HEK293T (cell line): ENCODE measurements around the gene BSPRY.

Source experiments
- ARNT ChIP-seq: fragments of 450-650 bp; IDR thresholded peaks from 2 replicates; pipeline ENCODE4 v1.6.1; 2017; ENCODE audit warnings: mild to moderate bottlenecking
- BHLHE40 ChIP-seq: fragments of 450-650 bp; IDR thresholded peaks from 2 replicates; pipeline ENCODE4 v1.6.1; 2016; ENCODE audit warnings: mild to moderate bottlenecking, moderate library complexity, borderline replicate concordance
- ELF4 ChIP-seq: fragments of 450-650 bp; IDR thresholded peaks from 2 replicates; pipeline ENCODE4 v1.6.1; 2017; ENCODE audit warnings: antibody characterized with exemption
- FOXA1 ChIP-seq: fragments of 450-650 bp; IDR thresholded peaks from 2 replicates; pipeline ENCODE4 v1.6.1; 2016; ENCODE audit warnings: mild to moderate bottlenecking
- FOXK2 ChIP-seq: fragments of 450-650 bp; IDR thresholded peaks from 2 replicates; pipeline ENCODE4 v1.6.1; 2016; ENCODE audit warnings: mild to moderate bottlenecking
- FOXM1 ChIP-seq: fragments of 450-650 bp; IDR thresholded peaks from 2 replicates; pipeline ENCODE4 v1.6.1; 2017; ENCODE audit warnings: mild to moderate bottlenecking, borderline replicate concordance
- HDGF ChIP-seq: fragments of 450-650 bp; IDR thresholded peaks from 2 replicates; pipeline ENCODE4 v1.6.1; 2017; ENCODE audit warnings: antibody characterized with exemption, borderline replicate concordance
- L3MBTL2 ChIP-seq: fragments of 450-650 bp; conservative IDR thresholded peaks from 2 replicates; pipeline ENCODE4 v1.6.1; 2016; ENCODE audit warnings: mild to moderate bottlenecking
- SP1 ChIP-seq: fragments of 450-650 bp; IDR thresholded peaks from 2 replicates; pipeline ENCODE4 v1.6.1; 2017
- SUZ12 ChIP-seq: fragments of 450-650 bp; IDR thresholded peaks from 2 replicates; pipeline ENCODE4 v1.6.1; 2016; ENCODE audit warnings: mild to moderate bottlenecking
- TARDBP ChIP-seq: fragments of 450-650 bp; IDR thresholded peaks from 2 replicates; pipeline ENCODE4 v1.6.1; 2016
- ZNF384 ChIP-seq: fragments of 450-650 bp; IDR thresholded peaks from 2 replicates; pipeline ENCODE4 v1.6.1; 2016
- TF ChIP-seq, protein P1 (sequence below): fragments of 450-650 bp; IDR thresholded peaks from 2 replicates; pipeline ENCODE4 v1.6.1; 2016

DNA sequence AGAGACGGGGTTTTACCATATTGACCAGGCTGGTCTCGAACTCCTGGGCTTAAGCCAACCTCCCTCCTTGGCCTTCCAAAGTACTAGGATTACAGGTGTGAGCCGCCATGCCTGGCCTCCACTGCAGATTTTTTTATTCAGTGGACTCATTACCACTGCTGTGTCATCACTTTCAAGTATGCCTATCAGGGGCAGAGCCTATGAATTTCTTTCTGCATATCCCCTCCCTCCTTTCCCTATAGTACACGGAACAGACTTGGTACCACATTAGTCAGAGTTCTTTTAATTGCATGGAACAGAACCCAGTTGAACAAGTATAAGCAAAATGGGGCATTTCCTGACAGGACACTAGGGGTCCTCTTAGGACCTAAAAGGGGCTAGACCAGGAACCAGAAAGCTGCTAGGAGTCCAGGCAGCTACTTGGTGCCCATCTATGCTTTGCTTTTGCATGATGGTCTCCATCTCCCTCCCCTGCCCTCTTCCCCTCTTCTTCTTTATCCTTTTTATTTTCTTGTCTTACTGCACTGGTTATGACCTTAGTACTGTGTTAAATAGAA, 5.8 kb downstream of the BSPRY start:
- TF ChIP-seq SP1: no peak
- TF ChIP-seq ZNF384: no peak
- no peak for TF ChIP-seq TARDBP
- TF ChIP-seq BHLHE40: no peak
- no peak for TF ChIP-seq FOXK2
- no peak for TF ChIP-seq FOXM1
- TF ChIP-seq SUZ12: no peak
- TF ChIP-seq, protein P1, sequence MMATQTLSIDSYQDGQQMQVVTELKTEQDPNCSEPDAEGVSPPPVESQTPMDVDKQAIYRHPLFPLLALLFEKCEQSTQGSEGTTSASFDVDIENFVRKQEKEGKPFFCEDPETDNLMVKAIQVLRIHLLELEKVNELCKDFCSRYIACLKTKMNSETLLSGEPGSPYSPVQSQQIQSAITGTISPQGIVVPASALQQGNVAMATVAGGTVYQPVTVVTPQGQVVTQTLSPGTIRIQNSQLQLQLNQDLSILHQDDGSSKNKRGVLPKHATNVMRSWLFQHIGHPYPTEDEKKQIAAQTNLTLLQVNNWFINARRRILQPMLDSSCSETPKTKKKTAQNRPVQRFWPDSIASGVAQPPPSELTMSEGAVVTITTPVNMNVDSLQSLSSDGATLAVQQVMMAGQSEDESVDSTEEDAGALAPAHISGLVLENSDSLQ: no peak
- TF ChIP-seq HDGF: no peak
- no peak for TF ChIP-seq L3MBTL2
- TF ChIP-seq FOXA1: no peak
- no peak for TF ChIP-seq ARNT
- TF ChIP-seq ELF4: no peak
